H9 (cell line): ENCODE measurements around the gene CFAP73. TPM values are rescaled to one million over a fixed set of nuclear protein-coding genes. Genes with fewer than 3 reads are reported as not detected.

Experiments used
- DNase-seq: peaks from one replicate; pipeline ENCODE4 v3.0.0-alpha.2; 2017
- H2AFZ ChIP-seq: one replicate; pipeline ENCODE4 v1.6.1; 2013; ENCODE audit warnings: mild to moderate bottlenecking, low read length, control low read depth, moderate library complexity
- H2AK5ac ChIP-seq: 2 replicates; pipeline ENCODE4 v1.6.1; 2013; ENCODE audit warnings: low read length, control low read depth, mixed read lengths; ENCODE audit not compliant: insufficient read length
- H2BK120ac ChIP-seq: one replicate; pipeline ENCODE4 v1.6.1; 2013; ENCODE audit warnings: low read depth, mild to moderate bottlenecking, low read length, control low read depth, inconsistent platforms; ENCODE audit not compliant: poor library complexity, severe bottlenecking
- H2BK12ac ChIP-seq: 2 replicates; pipeline ENCODE4 v1.6.1; 2013; ENCODE audit warnings: low read length, control low read depth, mixed read lengths, low read depth; ENCODE audit not compliant: insufficient read length
- H2BK15ac ChIP-seq: 2 replicates; pipeline ENCODE4 v1.6.1; 2013; ENCODE audit warnings: low read depth, low read length, control low read depth
- H2BK20ac ChIP-seq: one replicate; pipeline ENCODE4 v1.6.1; 2013; ENCODE audit warnings: low read depth, mild to moderate bottlenecking, low read length, control low read depth, inconsistent platforms; ENCODE audit not compliant: poor library complexity, severe bottlenecking
- H2BK5ac ChIP-seq: 2 replicates; pipeline ENCODE4 v1.6.1; 2013; ENCODE audit warnings: low read length, control low read depth, mixed read lengths; ENCODE audit not compliant: insufficient read length
- H3K14ac ChIP-seq: 2 replicates; pipeline ENCODE4 v1.6.1; 2013; ENCODE audit warnings: low read length, control low read depth; ENCODE audit not compliant: insufficient read depth
- H3K18ac ChIP-seq: 2 replicates; pipeline ENCODE4 v1.6.1; 2013; ENCODE audit warnings: low read depth, mild to moderate bottlenecking, mixed read lengths, low read length, control low read depth; ENCODE audit not compliant: insufficient read length
- H3K23ac ChIP-seq: 2 replicates; pipeline ENCODE4 v1.6.1; 2013; ENCODE audit warnings: low read length, control low read depth, mixed read lengths, low read depth; ENCODE audit not compliant: insufficient read length
- H3K23me2 ChIP-seq: 2 replicates; pipeline ENCODE4 v1.6.1; 2013; ENCODE audit warnings: low read depth, mild to moderate bottlenecking, mixed read lengths, low read length, control low read depth; ENCODE audit not compliant: insufficient read length, poor library complexity, severe bottlenecking
- H3K27ac ChIP-seq: 2 replicates; pipeline ENCODE4 v1.5.1; 2013; ENCODE audit warnings: low read length, control low read depth, mixed read lengths, low read depth; ENCODE audit not compliant: insufficient read length
- H3K27me3 ChIP-seq: 2 replicates; pipeline ENCODE4 v1.6.1; 2013; ENCODE audit warnings: low read length, control low read depth, inconsistent platforms; ENCODE audit not compliant: insufficient read depth
- H3K4ac ChIP-seq: 2 replicates; pipeline ENCODE4 v1.6.1; 2013; ENCODE audit warnings: low read depth, mild to moderate bottlenecking, control low read depth, inconsistent platforms, low read length, moderate library complexity
- H3K4me1 ChIP-seq: 2 replicates; pipeline ENCODE4 v1.6.1; 2013; ENCODE audit warnings: low read length, control low read depth, inconsistent platforms; ENCODE audit not compliant: insufficient read depth
- H3K4me2 ChIP-seq: 2 replicates; pipeline ENCODE4 v1.6.1; 2013; ENCODE audit warnings: low read length, control low read depth, mixed read lengths; ENCODE audit not compliant: insufficient read length, insufficient read depth
- H3K56ac ChIP-seq: 2 replicates; pipeline ENCODE4 v1.6.1; 2013; ENCODE audit warnings: low read depth, mild to moderate bottlenecking, mixed read lengths, low read length, control low read depth; ENCODE audit not compliant: insufficient read length
- H3K79me1 ChIP-seq: 2 replicates; pipeline ENCODE4 v1.6.1; 2013; ENCODE audit warnings: low read depth, mild to moderate bottlenecking, moderate library complexity, low read length, control low read depth, inconsistent platforms; ENCODE audit not compliant: insufficient read depth, poor library complexity, severe bottlenecking
- H3K79me2 ChIP-seq: 2 replicates; pipeline ENCODE4 v1.6.1; 2013; ENCODE audit warnings: low read length, control low read depth, inconsistent platforms; ENCODE audit not compliant: insufficient read depth
- H3K9ac ChIP-seq: 2 replicates; pipeline ENCODE4 v1.6.1; 2013; ENCODE audit warnings: low read length, control low read depth, mixed read lengths; ENCODE audit not compliant: insufficient read length; ENCODE audit errors: extremely low read depth
- H3K9me3 ChIP-seq: one replicate; pipeline ENCODE4 v1.6.1; 2013; ENCODE audit warnings: low read depth, low read length, inconsistent platforms; ENCODE audit not compliant: control insufficient read depth
- H3T11ph ChIP-seq: one replicate; pipeline ENCODE4 v1.6.1; 2013; ENCODE audit warnings: mild to moderate bottlenecking, low read length, control low read depth, inconsistent platforms
- H4K20me1 ChIP-seq: one replicate; pipeline ENCODE4 v1.6.1; 2013; ENCODE audit not compliant: control insufficient read depth, insufficient read length, insufficient read depth
- H4K5ac ChIP-seq: 2 replicates; pipeline ENCODE4 v1.6.1; 2013; ENCODE audit warnings: low read depth, mild to moderate bottlenecking, mixed read lengths, low read length, control low read depth; ENCODE audit not compliant: insufficient read length
- H4K8ac ChIP-seq: replicated peaks from 2 replicates; pipeline ENCODE4 v1.6.1; 2013; ENCODE audit warnings: low read length, control low read depth, mixed read lengths, low read depth; ENCODE audit not compliant: insufficient read length
- H4K91ac ChIP-seq: 2 replicates; pipeline ENCODE4 v1.6.1; 2013; ENCODE audit warnings: low read depth, mild to moderate bottlenecking, moderate library complexity, mixed read lengths, low read length, control low read depth; ENCODE audit not compliant: insufficient read length
- H3K27ac Mint-ChIP-seq, 3 experiments: 2 replicates in 2 of 3; 3 replicates in 1 of 3; pipeline ENCODE4 v1.8.0; 2020 to 2021; ENCODE audit warnings: mixed read lengths in 3 of 3, mild to moderate bottlenecking in 1 of 3, moderate library complexity in 1 of 3
- H3K27me3 Mint-ChIP-seq: 2 replicates; pipeline ENCODE4 v1.8.0; 2021; ENCODE audit warnings: low read depth, mild to moderate bottlenecking, moderate library complexity, mixed read lengths
- H3K36me3 Mint-ChIP-seq, 3 experiments: 2 replicates in 2 of 3; 3 replicates in 1 of 3; pipeline ENCODE4 v1.8.0; 2020 to 2021; ENCODE audit warnings: low read depth in 3 of 3, mixed read lengths in 3 of 3; ENCODE audit not compliant: insufficient read depth in 1 of 3
- H3K4me1 Mint-ChIP-seq, 2 experiments: 2 replicates each; pipeline ENCODE4 v1.8.0; 2020; ENCODE audit warnings: mixed read lengths in 2 of 2
- H3K4me3 Mint-ChIP-seq, 2 experiments: 2 replicates in 1 of 2; 3 replicates in 1 of 2; pipeline ENCODE4 v1.8.0; 2020 to 2021; ENCODE audit warnings: mild to moderate bottlenecking in 2 of 2, mixed read lengths in 2 of 2, moderate library complexity in 1 of 2
- H3K9me3 Mint-ChIP-seq, 2 experiments: 2 replicates in 1 of 2; 3 replicates in 1 of 2; pipeline ENCODE4 v1.8.0; 2020; ENCODE audit warnings: mild to moderate bottlenecking in 2 of 2, mixed read lengths in 2 of 2, moderate library complexity in 1 of 2
- WGBS: extraction: QIAGEN DNeasy Blood & Tissue Kit; methylation state at CpG from one replicate; pipeline ENCODE4 v1.1.7; 2013; ENCODE audit warnings: missing lambda C conversion rate, low lambda C conversion rate, mixed read lengths; ENCODE audit not compliant: insufficient read length; ENCODE audit errors: extremely low coverage; 5-methylcytosine and 5-hydroxymethylcytosine counted together
- total RNA-seq: library from RNA; stranded (reverse); gene quantifications from 2 replicates; pipeline ENCODE4 v1.2.1, GENCODE V29; 2021
- TF ChIP-seq, protein P1 (sequence below): fragments of 200-600 bp; sonication (generic); conservative IDR thresholded peaks from 3 replicates; pipeline ENCODE4 v1.8.0; 2021; ENCODE audit warnings: antibody characterized with exemption, mild to moderate bottlenecking

The CFAP73 gene
- total RNA-seq, 1 experiment from 2014 or later, result not detected

- peaks cover 71% of the 10 kb centered on the region for H3K27me3 Mint-ChIP-seq
- Histone ChIP-seq H4K8ac (no peak overlapping the region), H3K79me2 (no peaks in the 10 kb centered on the region), H3K9me3 (no peaks in the 10 kb centered on the region), H3K23me2 (peaks cover 11% of the 10 kb centered on the region), H3K14ac (no peak overlapping the region), H3K79me1 (no peaks in the 10 kb centered on the region), H3K4me2 (no peak overlapping the region), H2BK15ac (no peak overlapping the region), H3K23ac (no peak overlapping the region), H4K20me1 (no peaks in the 10 kb centered on the region), H2BK5ac (no peak overlapping the region), H3K56ac (no peak overlapping the region), H2BK12ac (no peak overlapping the region), H3K4ac (no peak overlapping the region), H2BK20ac (no peak overlapping the region), H2AFZ (no peak overlapping the region), H4K5ac (no peak overlapping the region), H4K91ac (no peak overlapping the region), H3K18ac (no peak overlapping the region), H3T11ph (no peak overlapping the region), H3K9ac (no peak overlapping the region), H2AK5ac (no peak overlapping the region), H3K27ac (no peak overlapping the region), H3K27me3 (peaks cover 14% of the 10 kb centered on the region; the same call in 1 of the 2 replicates), H2BK120ac (no peak overlapping the region), H3K4me1 (peaks cover 3% of the 10 kb centered on the region; the same call in 1 of the 2 replicates)
- WGBS, result no CpG with 5 or more reads among the region's 3 CpGs
- TF ChIP-seq, protein P1, sequence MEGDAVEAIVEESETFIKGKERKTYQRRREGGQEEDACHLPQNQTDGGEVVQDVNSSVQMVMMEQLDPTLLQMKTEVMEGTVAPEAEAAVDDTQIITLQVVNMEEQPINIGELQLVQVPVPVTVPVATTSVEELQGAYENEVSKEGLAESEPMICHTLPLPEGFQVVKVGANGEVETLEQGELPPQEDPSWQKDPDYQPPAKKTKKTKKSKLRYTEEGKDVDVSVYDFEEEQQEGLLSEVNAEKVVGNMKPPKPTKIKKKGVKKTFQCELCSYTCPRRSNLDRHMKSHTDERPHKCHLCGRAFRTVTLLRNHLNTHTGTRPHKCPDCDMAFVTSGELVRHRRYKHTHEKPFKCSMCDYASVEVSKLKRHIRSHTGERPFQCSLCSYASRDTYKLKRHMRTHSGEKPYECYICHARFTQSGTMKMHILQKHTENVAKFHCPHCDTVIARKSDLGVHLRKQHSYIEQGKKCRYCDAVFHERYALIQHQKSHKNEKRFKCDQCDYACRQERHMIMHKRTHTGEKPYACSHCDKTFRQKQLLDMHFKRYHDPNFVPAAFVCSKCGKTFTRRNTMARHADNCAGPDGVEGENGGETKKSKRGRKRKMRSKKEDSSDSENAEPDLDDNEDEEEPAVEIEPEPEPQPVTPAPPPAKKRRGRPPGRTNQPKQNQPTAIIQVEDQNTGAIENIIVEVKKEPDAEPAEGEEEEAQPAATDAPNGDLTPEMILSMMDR, result no peak
- peaks cover 15 to 26% of the 10 kb centered on the region in 2 experiments for H3K4me1 Mint-ChIP-seq
- peaks cover 0 to 3% (median 0%) of the 10 kb centered on the region in 3 experiments; a peak in 5 of 7 replicates for H3K36me3 Mint-ChIP-seq
- H3K9me3 Mint-ChIP-seq, result peaks cover 6% of the 10 kb centered on the region in 2 experiments; a peak in 4 of 5 replicates
- H3K27ac Mint-ChIP-seq, result no peak overlapping the region
- no peak for DNase-seq
- H3K4me3 Mint-ChIP-seq, result no peak overlapping the region; a peak in 1 of 5 replicates
Observed at GRCh38 chr12:113151655-113152054, 2.1 kb downstream of the CFAP73 start.
